ENCODE results near the gene OTOF.

OTOF gene

GRCh38 chr2:26506279-26506678, 28.4 kb upstream of the OTOF start:
- no peak overlapping the region for H3K4me3 ChIP-seq (ENCODE audit: control insufficient read depth, low read depth, low read length)
- no peak for TF ChIP-seq CTCF (conservative IDR thresholded peaks at IDR 0.05; ENCODE audit: control insufficient read depth, insufficient read depth, low read depth, low read length)
- no peak for DNase-seq (ENCODE audit: low read depth)

GRCh38 chr2:26504002-26504401, 26.1 kb upstream of the OTOF start:
- TF ChIP-seq CTCF (conservative IDR thresholded peaks at IDR 0.05; ENCODE audit: control insufficient read depth, insufficient read depth, low read depth, low read length): no peak
- no peak overlapping the region for H3K4me3 ChIP-seq (ENCODE audit: control insufficient read depth, low read depth, low read length)
- no peak for DNase-seq (ENCODE audit: low read depth)

- DNase-seq (ENCODE audit: low read depth): peak; percentile 66
- TF ChIP-seq CTCF (conservative IDR thresholded peaks at IDR 0.05; ENCODE audit: control insufficient read depth, insufficient read depth, low read depth, low read length): peak; percentile 82
- H3K4me3 ChIP-seq (ENCODE audit: control insufficient read depth, low read depth, low read length): peak overlapping the region; percentile 39
These were observed 25.4 kb upstream of the OTOF start for GRCh38 chr2:26503231-26503880.

GRCh38 chr2:26500406-26500805, 22.5 kb upstream of the OTOF start:
- no peak for TF ChIP-seq CTCF (conservative IDR thresholded peaks at IDR 0.05; ENCODE audit: control insufficient read depth, insufficient read depth, low read depth, low read length)
- no peak overlapping the region for H3K4me3 ChIP-seq (ENCODE audit: control insufficient read depth, low read depth, low read length)

GRCh38 chr2:26495705-26496297, 17.9 kb upstream of the OTOF start:
- no peak for TF ChIP-seq CTCF (conservative IDR thresholded peaks at IDR 0.05; ENCODE audit: control insufficient read depth, insufficient read depth, low read depth, low read length)
- no peak overlapping the region for H3K4me3 ChIP-seq (ENCODE audit: control insufficient read depth, low read depth, low read length)
- no peak for DNase-seq (ENCODE audit: low read depth)

More at GRCh38 chr2:26500406-26500805, 22.5 kb upstream of the OTOF start:
- no peak for DNase-seq (ENCODE audit: low read depth)

GRCh38 chr2:26494891-26495290, 17.0 kb upstream of the OTOF start:
- TF ChIP-seq CTCF (conservative IDR thresholded peaks at IDR 0.05; ENCODE audit: control insufficient read depth, insufficient read depth, low read depth, low read length): no peak
- no peak overlapping the region for H3K4me3 ChIP-seq (ENCODE audit: control insufficient read depth, low read depth, low read length)
- DNase-seq (ENCODE audit: low read depth): no peak
